Neural progenitor cell (in vitro differentiated cells): ENCODE data around the gene SMPD3. TPM values are rescaled to one million over a fixed set of nuclear protein-coding genes. Genes with fewer than 3 reads are reported as not detected.
"Not testable (repeated sequence)": the region's sequence is repeated elsewhere in the genome, so short reads cannot be mapped to it uniquely, and the experiment has no call there.

Experiments
- DNase-seq: peaks from one replicate; pipeline ENCODE4 v3.0.0-alpha.2; 2016; ENCODE audit warnings: low spot score
- H2AFZ ChIP-seq: fragments of 200-600 bp; sonication (generic); replicated peaks from 2 replicates; pipeline ENCODE4 v1.6.1; 2016; ENCODE audit warnings: antibody characterized with exemption
- H3F3A ChIP-seq: fragments of 200-600 bp; sonication (generic); 2 replicates; pipeline ENCODE4 v1.6.1; 2016; ENCODE audit warnings: antibody characterized with exemption, low read depth
- H3K27ac ChIP-seq: fragments of 200-600 bp; sonication (generic); 2 replicates; pipeline ENCODE4 v1.5.1; 2016; ENCODE audit warnings: mild to moderate bottlenecking
- H3K27me3 ChIP-seq: fragments of 200-600 bp; sonication (generic); 2 replicates; pipeline ENCODE4 v1.6.1; 2016; ENCODE audit warnings: mild to moderate bottlenecking, moderate library complexity
- H3K36me3 ChIP-seq: fragments of 200-600 bp; sonication (generic); 2 replicates; pipeline ENCODE4 v1.5.1; 2016
- H3K4me1 ChIP-seq: fragments of 200-600 bp; sonication (generic); 2 replicates; pipeline ENCODE4 v1.6.1; 2016; ENCODE audit warnings: mixed run types
- H3K4me2 ChIP-seq: fragments of 200-600 bp; sonication (generic); 2 replicates; pipeline ENCODE4 v1.6.1; 2016
- H3K4me3 ChIP-seq: fragments of 200-600 bp; sonication (generic); 2 replicates; pipeline ENCODE4 v1.5.1; 2016
- H3K79me2 ChIP-seq: fragments of 200-600 bp; sonication (generic); 2 replicates; pipeline ENCODE4 v1.6.1; 2016; ENCODE audit warnings: low read depth
- H3K9ac ChIP-seq: fragments of 200-600 bp; sonication (generic); 2 replicates; pipeline ENCODE4 v1.6.1; 2016
- H3K9me3 ChIP-seq: fragments of 200-600 bp; sonication (generic); 2 replicates; pipeline ENCODE4 v1.5.1; 2016; ENCODE audit warnings: low read depth
- H4K20me1 ChIP-seq: fragments of 200-600 bp; sonication (generic); 2 replicates; pipeline ENCODE4 v1.6.1; 2016; ENCODE audit warnings: low read depth
- H3K27ac Mint-ChIP-seq: 3 replicates; pipeline ENCODE4 v1.8.0; 2021; ENCODE audit warnings: mixed read lengths
- H3K27me3 Mint-ChIP-seq: 2 replicates; pipeline ENCODE4 v1.8.0; 2022; ENCODE audit warnings: low read depth, mild to moderate bottlenecking, inconsistent platforms, moderate library complexity, mixed read lengths; ENCODE audit not compliant: insufficient read depth
- H3K36me3 Mint-ChIP-seq: 3 replicates; pipeline ENCODE4 v1.8.0; 2021; ENCODE audit warnings: mixed read lengths
- H3K4me1 Mint-ChIP-seq: 3 replicates; pipeline ENCODE4 v1.8.0; 2021; ENCODE audit warnings: mixed read lengths
- H3K4me3 Mint-ChIP-seq: 3 replicates; pipeline ENCODE4 v1.8.0; 2021; ENCODE audit warnings: mild to moderate bottlenecking, moderate library complexity, mixed read lengths
- H3K9me3 Mint-ChIP-seq: 3 replicates; pipeline ENCODE4 v1.8.0; 2020; ENCODE audit warnings: mixed read lengths
- CTCF ChIP-seq: fragments of 200-600 bp; sonication (generic); IDR thresholded peaks from 2 replicates; pipeline ENCODE4 v1.5.1; 2017; ENCODE audit warnings: antibody characterized with exemption, mild to moderate bottlenecking
- EZH2 ChIP-seq: fragments of 200-600 bp; sonication (generic); IDR thresholded peaks from 2 replicates; pipeline ENCODE4 v1.6.1; 2017; ENCODE audit warnings: antibody characterized with exemption, mild to moderate bottlenecking, moderate library complexity
- EZH2phosphoT487 ChIP-seq: fragments of 200-600 bp; sonication (generic); IDR thresholded peaks from 2 replicates; pipeline ENCODE4 v1.6.1; 2017; ENCODE audit warnings: antibody characterized with exemption
- total RNA-seq: library from RNA; depleted of rRNA; stranded (reverse); fragments of >200 nt; gene quantifications from 2 replicates; pipeline ENCODE4 v1.2.3, GENCODE V29; 2015; ENCODE audit warnings: low replicate concordance

SMPD3 gene
- 1.4 TPM in 1 of 2 replicates, not detected in the other for total RNA-seq

- no peaks in the 10 kb centered on the region for H3K9me3 ChIP-seq
- peak within 1 kb of the TSS; percentile 85 for H3K4me2 ChIP-seq
- Mint-ChIP-seq H3K9me3 (peaks cover 3% of the 10 kb centered on the region), H3K4me1 (peaks cover 19% of the 10 kb centered on the region), H3K36me3 (no peaks in the 10 kb centered on the region), H3K4me3 (peak within 1 kb of the TSS; percentile 87), H3K27me3 (peaks cover 21% of the 10 kb centered on the region), H3K27ac (no peak within 1 kb of the TSS)
- H4K20me1 ChIP-seq = peaks cover 30% of the 10 kb centered on the region
- TF ChIP-seq EZH2phosphoT487 = no peak
- no peak for TF ChIP-seq EZH2
- TF ChIP-seq CTCF = no peak
- peaks cover 4% of the 10 kb centered on the region for H3F3A ChIP-seq
- peak; percentile 100 for DNase-seq
- peaks cover 13% of the 10 kb centered on the region for H3K4me1 ChIP-seq
- peak within 1 kb of the TSS; percentile 60 for H2AFZ ChIP-seq
- peak within 1 kb of the TSS; percentile 57 for H3K4me3 ChIP-seq
- no peak within 1 kb of the TSS for H3K27ac ChIP-seq
- no peaks in the 10 kb centered on the region for H3K36me3 ChIP-seq
- peaks cover 27% of the 10 kb centered on the region for H3K27me3 ChIP-seq
- no peaks in the 10 kb centered on the region for H3K79me2 ChIP-seq
- H3K9ac ChIP-seq = no peak within 1 kb of the TSS
Observed at GRCh38 chr16:68448360-68448970, at the start of gene SMPD3. SMPD3 (minus strand) TSS chr16:68448508; CDS start chr16:68372181, 76,327 bp downstream.

GRCh38 chr16:68496689-68497088 is 48.4 kb upstream of the SMPD3 start:
- DNase-seq = no peak
- H3K79me2 ChIP-seq = no peaks in the 10 kb centered on the region
- no peak overlapping the region for H2AFZ ChIP-seq
- Mint-ChIP-seq H3K9me3 (no peaks in the 10 kb centered on the region), H3K36me3 (no peaks in the 10 kb centered on the region), H3K4me3 (no peak overlapping the region), H3K4me1 (no peaks in the 10 kb centered on the region), H3K27me3 (peaks cover 6% of the 10 kb centered on the region), H3K27ac (no peak overlapping the region)
- H3K36me3 ChIP-seq = no peaks in the 10 kb centered on the region
- no peaks in the 10 kb centered on the region for H4K20me1 ChIP-seq
- peaks cover 3% of the 10 kb centered on the region for H3K9me3 ChIP-seq
- H3K4me1 ChIP-seq = no peaks in the 10 kb centered on the region
- no peak overlapping the region for H3K9ac ChIP-seq
- H3K27me3 ChIP-seq = no peaks in the 10 kb centered on the region
- no peaks in the 10 kb centered on the region for H3F3A ChIP-seq
- H3K4me2 ChIP-seq = no peak overlapping the region
- no peak overlapping the region for H3K27ac ChIP-seq
- TF ChIP-seq CTCF (no peak), EZH2phosphoT487 (no peak), EZH2 (no peak)
- H3K4me3 ChIP-seq = no peak overlapping the region

- H3K9ac ChIP-seq, DNase-seq, H3K36me3 Mint-ChIP-seq, H3K79me2 ChIP-seq, H3K9me3 Mint-ChIP-seq, H3K4me2 ChIP-seq, H4K20me1 ChIP-seq, H3K4me1 ChIP-seq, H3K4me3 ChIP-seq, H3K4me3 Mint-ChIP-seq, H3K27me3 Mint-ChIP-seq, H3K27me3 ChIP-seq, H3K36me3 ChIP-seq, H3K9me3 ChIP-seq, H3K27ac Mint-ChIP-seq, H3K4me1 Mint-ChIP-seq, H3K27ac ChIP-seq, H3F3A ChIP-seq, H2AFZ ChIP-seq: not testable (repeated sequence)
Observed at GRCh38 chr16:68494261-68494660, 46.0 kb upstream of the SMPD3 start.

- H4K20me1 ChIP-seq = no peaks in the 10 kb centered on the region
- Mint-ChIP-seq H3K9me3 (no peaks in the 10 kb centered on the region), H3K4me3 (no peak overlapping the region), H3K36me3 (no peaks in the 10 kb centered on the region), H3K4me1 (peaks cover 6% of the 10 kb centered on the region), H3K27me3 (no peaks in the 10 kb centered on the region), H3K27ac (peak overlapping the region; percentile 29)
- H2AFZ ChIP-seq = no peak overlapping the region
- no peaks in the 10 kb centered on the region for H3K4me1 ChIP-seq
- DNase-seq = no peak
- H3K9ac ChIP-seq = no peak overlapping the region
- H3K27ac ChIP-seq = no peak overlapping the region
- TF ChIP-seq EZH2 (no peak), EZH2phosphoT487 (no peak)
- no peaks in the 10 kb centered on the region for H3F3A ChIP-seq
- H3K79me2 ChIP-seq = no peaks in the 10 kb centered on the region
- H3K4me3 ChIP-seq = no peak overlapping the region
- no peaks in the 10 kb centered on the region for H3K27me3 ChIP-seq
- H3K9me3 ChIP-seq = peaks cover 3% of the 10 kb centered on the region
- H3K36me3 ChIP-seq = no peaks in the 10 kb centered on the region
- H3K4me2 ChIP-seq = no peak overlapping the region
Observed at GRCh38 chr16:68493412-68494070, 45.2 kb upstream of the SMPD3 start.
